NCI-H2171 (cell line): ENCODE measurements around the gene UBE2QL1.

Experiments used
- DNase-seq: peaks from one replicate; lab custom pipeline; 2025; lab: John Stamatoyannopoulos, UW

Gene UBE2QL1

DNA sequence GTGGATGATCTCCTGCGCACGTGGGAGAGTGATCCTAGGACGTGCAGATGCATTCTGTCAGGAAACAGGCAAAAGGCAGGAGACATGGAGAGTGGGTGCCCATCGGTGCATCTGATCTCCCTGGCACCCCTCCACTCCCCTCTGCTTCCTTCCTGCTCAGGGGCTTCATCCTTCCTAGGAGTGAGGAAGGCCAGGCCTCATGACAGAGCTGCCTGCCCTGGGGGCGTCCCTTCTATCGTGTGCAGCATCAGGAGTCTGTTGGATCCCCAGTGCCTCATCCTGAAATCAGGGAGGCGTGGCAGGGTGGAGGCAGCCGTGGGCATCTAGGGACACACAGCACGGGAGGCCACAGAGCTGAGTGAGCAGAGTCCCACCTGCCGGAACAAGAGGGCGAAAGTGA is 30.1 kb downstream of the UBE2QL1 start:
- DNase-seq, result no peak

DNA sequence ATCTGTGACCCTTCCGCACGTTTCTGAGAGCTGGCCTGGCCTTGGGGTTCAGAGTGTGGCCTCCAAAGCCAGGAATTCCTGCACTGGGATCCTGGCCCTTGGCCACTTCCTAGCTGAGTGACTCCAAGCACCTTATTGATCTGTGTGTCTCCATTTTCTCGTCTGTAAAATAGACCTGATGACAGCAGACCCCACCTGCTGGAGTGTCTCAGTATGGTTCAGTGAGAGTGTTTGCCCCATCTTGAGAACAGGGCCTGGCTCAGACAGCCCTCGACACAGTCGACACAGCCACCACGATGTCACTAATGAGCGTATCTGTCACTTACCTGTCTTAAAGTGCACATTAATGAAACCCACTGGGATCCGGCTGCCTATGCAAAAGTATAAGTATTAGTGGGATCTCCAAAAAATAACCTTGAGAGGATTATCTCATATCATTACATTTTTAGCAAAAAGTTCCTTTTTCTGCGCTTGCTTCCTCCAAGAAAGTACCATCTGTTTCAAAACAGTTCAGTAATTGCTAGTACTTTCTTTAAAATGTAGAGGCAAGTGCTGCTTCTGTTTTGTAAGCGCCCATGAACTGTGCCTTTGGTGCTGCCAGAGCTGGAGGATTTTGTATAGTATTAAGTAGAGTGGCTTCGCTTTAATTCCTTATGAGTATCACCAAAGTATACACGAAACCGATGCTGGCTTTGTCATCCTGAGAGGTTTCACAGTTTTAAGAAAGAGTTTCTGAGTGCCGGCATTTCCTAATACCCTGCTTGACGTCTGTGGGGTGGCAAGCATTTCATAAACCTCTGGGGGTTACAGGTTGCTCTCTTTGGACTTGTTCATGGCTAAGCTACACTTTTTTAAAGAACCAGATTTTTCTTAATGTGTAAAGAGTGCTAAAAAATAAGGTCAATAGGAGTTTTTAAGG is 31.7 kb downstream of the UBE2QL1 start:
- no peak for DNase-seq

DNA sequence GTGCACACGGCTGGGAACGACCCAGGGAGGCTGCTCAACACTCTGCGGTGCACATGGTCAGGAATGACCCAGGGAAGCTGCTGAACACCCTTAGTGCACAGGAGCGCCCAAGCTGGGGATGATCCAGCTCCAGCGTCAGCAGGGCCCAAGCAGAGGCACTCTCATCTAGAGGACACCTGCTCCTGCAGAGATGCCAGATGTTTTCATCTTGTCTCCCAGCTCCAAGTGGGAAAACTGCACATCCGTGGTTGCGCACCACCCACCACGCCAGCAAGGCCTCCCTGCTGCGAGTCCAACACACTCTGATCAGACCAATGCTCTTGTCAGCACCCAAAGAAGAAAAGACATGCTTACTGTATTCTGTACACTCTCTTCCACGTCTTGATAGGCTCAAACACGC is 34.1 kb downstream of the UBE2QL1 start:
- DNase-seq, result no peak

DNA sequence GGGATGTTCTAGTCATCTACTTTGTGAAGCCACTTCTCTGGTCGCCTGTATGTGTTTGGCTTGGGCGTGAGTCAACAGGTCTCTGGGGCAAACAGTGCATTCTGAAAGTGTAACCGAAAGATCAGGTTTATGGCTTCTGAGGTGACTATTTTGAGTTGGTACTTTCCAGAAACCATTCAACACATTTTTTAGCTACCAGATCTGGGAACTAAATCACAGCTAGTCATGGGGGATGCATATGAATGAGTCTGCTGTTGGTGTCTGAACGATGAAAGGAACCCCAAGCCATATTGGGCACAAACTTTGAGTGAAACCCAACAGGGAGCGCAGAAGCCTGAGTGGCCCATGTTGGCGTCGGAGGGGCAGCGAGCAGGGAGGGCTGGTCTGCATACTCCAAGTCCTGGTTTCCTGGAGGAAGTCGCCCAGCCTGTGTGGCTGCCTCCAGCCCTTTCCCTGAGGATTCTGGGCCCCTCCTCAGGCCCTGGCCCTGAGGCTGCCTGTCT is 35.3 kb downstream of the UBE2QL1 start:
- no peak for DNase-seq

DNA sequence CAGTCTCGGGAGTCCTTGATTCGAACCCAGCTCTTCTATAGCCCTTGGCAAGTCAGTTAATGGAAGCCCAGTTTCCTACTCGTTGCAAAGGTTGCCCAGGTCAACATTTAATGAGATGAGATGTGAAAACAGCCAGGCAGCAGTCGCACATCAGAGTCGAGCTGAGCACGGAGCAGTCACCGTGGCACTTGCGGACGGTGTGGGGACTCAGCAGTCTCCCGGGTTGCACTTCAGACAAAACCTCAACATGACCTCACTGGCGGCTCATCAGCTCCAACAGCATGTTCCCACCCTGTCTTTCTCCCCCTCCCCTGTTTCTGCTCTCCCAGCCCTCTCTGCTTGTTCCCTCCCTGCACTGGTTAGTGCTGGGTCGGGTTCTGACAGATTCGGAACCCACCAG is 35.8 kb downstream of the UBE2QL1 start:
- no peak for DNase-seq

DNA sequence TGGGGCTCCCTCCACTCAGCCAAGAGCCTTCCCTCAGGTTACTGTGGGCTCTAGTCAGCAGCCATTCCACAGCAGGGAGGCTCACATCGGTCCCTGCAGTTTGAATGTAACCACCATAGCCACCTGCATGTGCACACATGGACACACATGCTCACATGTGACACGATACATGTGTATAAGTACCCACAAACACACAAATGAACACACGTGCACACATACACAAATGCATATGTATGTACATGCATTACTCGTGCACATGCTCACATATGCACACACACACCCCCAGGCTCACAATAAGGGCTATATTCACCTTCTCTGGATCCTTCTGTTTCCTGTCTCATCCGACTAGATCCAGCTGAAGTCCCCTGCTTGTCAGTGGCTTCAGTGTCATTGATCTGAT is 36.2 kb downstream of the UBE2QL1 start:
- DNase-seq, result no peak

DNA sequence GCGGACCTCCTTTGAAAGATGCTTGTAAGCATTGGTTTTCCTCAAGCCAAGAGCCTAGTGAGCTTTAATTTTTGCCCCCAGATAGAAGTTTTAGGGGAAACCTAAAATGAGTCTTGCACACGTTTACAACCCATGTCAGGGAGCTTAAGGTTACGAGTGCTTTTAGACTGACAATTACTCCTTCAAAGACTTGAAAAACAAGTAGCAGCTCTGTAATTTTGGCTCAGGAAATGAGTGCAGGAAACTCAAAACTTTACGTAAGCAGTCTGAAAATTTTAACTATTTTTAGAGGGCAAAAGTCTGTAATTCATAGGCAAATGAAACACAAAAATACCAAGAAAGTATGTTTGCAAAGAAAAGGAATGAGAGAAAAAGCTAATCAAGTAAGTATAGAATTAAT is 36.8 kb downstream of the UBE2QL1 start:
- DNase-seq, result no peak

DNA sequence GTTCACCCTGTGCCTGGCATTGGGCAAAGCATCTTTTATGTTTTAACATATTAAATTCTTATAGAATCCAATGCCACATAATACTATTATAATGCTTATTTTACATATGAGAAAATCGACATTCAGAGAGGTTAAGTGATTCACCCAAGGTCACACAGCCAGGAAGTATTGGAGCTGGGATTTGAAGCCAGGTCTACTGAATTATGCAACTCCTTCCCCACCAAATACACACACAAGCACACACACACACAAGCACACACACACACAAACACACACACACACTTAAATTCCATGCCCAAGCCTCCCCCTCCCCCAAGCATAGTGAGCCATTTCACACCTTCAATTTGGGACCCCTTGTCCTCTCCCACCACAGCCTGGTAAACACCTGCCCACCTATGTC is 37.4 kb downstream of the UBE2QL1 start:
- DNase-seq, result no peak

DNA sequence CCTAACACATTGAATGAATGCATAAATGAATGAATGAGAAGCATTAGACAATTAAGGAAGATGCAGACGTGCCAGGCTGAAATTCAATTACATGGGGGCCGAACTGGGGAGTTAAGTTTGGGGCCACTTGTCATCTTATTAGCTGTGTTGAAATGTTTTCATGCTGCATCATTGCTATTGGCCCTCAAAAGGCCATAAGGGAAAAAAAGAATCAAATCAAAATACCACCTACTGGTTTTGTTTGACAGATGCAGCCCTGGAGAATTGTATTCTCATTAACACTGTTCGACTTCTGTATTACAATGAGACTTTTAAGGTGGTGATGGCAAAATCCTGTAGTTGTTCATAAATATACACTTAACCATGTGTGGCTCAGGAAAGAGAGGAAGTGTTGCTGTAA is 38.4 kb downstream of the UBE2QL1 start:
- no peak for DNase-seq

DNA sequence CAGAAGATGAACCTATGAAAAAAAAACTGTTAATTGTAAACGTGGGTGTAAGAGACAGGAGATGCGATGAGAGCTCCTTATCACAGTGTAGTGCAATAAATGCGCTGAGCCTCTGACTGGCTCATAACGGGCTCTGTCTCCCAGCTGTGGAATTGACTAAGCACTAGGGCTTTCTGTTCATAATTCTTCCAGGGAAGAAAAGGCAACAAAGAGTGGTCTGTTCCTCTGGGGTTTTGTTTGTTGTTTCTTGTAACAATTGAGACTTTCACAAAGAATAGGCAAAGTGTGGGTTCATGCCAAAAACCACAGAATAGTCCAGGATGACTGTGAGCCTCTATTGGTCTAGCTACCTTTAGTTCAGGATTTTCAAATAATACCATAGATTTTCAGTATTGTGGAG is 39.4 kb downstream of the UBE2QL1 start:
- no peak for DNase-seq

DNA sequence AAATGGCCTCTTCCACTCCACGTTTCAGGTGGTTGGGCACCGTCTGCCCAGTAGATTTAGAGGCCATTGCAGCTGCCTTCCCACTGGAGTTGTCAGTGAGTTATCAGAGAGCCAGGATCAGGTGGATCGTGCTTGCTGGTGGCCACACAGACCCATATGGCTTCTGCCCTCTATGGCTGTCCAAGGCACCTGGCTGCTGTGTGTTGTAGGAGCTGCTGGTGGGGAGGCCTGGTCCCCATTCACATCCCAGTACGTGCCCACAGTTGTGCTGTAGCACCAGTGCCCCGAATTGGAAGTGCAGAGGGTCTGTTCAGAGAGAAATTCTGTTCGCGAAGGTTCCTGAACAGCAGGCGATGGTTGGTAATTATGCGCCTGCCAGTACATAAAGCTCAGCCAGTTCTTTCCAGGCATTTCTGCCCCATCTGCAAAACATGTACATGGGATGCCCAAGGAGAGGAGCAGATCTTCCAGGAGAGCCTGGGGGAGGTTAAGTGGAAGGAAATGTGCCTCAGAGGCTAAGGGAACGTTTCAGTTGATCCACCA is 41.1 kb downstream of the UBE2QL1 start:
- DNase-seq, result no peak

DNA sequence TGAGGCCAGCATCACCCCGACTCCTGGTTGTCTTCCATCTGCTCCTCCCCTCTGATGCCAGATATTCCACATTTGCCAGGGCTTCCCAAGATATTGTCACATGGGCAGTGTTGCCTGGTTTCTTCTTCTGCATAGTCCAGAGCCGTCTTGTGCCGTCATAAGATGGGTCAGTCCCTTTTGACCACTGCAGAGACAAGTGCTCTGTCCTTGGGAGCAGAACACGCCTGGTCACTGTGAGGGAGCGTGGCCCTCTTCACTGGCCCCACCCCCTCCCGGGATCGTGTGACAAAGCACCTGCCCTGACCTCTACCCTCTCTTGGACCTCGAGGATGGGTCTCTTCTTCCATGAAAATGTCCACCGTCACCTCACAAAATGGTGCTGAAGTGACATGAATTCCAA is 41.6 kb downstream of the UBE2QL1 start:
- DNase-seq, result no peak

DNA sequence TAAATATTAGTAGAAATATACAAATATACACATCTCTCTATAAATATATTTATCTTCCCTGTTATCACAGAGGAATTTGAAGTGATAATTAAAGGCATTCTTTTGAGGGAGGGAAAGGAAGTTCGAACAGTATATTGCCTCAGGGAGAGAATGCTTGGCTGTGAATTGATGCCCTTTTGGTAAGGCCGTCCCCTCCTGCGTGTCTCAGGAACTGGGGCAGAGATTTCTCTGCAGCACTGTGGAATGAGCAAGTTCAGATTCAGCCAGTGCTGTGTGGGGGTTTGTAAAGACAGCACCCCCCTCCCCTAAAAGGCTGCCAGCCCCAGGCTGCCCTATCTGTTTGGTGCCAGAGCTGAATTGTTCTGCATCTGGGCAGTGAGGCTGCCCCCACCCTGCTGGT is 42.0 kb downstream of the UBE2QL1 start:
- DNase-seq, result no peak

DNA sequence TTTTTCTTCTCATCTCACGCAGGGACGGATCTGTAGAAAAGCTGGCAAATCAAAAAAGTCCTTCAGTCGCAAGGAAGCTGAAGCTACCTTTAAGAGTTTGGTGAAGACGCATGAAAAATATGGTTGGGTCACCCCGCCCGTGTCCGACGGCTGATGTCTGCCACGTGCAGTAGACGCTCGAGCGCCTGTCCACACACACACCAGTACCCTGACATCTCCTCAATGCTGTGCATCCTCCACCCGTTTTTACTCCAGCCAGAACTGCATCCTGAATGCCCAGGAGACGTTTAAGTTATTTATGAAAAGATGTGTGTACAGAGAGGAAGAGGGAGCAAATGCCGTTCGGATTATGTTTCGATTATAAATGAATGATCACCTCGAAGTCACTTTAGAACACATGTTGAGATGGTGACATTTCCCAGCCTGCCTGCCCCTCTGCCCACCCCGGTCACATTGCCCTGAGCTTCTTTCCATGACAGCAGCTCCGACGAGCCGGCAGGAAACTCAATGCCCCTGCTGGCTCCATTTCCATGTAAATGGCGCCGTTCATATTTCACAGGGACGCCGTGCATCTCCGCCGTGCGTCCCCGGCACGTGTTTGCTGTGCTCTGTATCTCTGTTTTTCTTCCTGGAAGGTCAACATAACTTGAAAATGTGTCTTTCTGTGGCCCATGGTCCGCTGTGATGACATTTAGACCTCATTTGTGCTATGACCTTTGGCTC is 42.7 kb downstream of the UBE2QL1 start:
- no peak for DNase-seq

DNA sequence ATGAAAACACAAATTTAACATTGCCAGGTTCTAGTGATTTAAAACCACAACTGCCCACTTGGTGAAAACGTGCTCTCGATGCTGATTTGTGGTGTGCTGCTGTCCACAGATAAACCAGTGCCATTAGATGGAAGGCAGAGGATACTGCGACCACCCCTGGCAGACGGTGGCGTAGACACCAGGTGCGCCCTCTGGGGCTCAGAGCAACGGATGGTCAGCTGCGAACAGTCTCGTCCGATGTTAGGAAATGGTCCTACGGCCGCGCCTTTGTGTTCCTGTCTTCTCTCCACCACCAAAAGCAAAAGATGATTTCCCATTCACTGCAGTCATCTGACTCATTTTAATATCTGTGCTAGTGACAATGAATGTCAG is 43.2 kb downstream of the UBE2QL1 start:
- no peak for DNase-seq

DNA sequence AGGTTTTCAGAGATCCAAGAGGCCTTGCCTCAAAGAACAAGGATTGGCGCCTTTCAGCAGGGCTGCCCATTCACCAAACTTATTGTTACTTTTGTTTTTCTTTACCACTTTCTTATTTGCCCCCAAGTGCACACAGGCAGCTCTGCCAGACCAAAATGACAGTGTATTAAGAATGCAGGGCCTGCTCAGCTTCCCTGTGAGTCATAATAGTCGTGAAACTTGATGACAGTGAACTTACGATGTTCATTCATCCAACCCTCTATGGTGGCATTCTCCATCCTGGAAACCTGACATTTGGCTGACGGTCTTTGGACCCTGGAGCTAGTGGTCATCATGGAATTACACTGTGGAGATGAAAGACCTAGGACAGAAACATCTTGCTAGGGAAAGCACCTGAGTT is 44.3 kb downstream of the UBE2QL1 start:
- no peak for DNase-seq

DNA sequence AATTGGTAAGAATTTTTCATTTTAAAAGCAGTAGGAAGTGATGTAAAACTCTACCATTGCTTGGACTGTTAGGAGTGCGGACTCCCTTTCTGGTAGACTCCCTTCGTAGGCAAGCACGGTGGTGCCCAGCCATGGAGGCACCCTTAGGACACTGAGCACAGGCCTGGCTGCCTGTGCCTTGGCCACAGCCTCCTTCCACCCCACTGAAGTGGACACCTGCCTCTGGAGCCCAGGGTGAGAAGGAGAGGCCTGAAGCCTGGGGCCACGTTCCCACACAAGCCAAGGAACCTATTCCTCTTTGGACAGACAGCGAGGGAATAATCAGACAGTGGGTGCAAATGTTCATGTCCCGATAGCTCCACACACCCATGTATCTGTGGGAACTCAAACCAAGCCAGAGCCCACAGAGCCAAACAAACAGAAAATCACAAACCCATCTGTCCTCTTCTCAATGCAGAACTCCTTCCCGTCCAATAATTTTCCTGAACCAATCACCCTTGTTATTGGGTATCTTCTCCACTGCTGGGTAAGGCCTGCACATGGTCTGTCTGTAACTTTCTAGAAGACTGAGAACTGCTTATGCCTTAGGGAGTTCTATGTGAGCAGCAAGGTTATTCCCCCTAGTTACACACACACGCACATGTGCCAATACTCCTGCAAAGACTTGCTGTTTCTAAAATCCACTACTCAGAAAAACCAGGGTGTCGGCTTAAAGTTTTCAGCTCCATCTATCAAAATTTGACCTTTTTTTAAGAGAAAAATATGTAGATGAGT is 45.2 kb downstream of the UBE2QL1 start:
- no peak for DNase-seq

DNA sequence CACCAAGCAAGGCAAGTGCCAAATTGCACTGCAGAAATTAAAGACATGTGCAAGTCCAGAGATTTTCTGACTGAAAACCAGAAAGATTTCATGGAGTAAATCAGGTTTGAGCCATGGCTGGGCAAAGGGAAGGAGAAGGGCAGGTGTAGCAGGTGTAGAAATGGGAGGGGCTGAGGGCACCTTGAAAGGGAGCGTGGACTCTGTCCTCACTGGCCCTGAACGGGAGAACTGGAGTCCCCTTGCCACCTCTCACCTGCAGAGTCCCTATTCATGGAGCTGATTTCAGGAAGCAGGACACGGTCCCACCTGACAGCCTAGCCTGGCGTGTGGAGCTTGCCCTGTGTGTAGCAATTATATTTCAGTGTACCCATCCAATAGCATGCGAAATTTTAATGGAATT is 46.3 kb downstream of the UBE2QL1 start:
- no peak for DNase-seq

DNA sequence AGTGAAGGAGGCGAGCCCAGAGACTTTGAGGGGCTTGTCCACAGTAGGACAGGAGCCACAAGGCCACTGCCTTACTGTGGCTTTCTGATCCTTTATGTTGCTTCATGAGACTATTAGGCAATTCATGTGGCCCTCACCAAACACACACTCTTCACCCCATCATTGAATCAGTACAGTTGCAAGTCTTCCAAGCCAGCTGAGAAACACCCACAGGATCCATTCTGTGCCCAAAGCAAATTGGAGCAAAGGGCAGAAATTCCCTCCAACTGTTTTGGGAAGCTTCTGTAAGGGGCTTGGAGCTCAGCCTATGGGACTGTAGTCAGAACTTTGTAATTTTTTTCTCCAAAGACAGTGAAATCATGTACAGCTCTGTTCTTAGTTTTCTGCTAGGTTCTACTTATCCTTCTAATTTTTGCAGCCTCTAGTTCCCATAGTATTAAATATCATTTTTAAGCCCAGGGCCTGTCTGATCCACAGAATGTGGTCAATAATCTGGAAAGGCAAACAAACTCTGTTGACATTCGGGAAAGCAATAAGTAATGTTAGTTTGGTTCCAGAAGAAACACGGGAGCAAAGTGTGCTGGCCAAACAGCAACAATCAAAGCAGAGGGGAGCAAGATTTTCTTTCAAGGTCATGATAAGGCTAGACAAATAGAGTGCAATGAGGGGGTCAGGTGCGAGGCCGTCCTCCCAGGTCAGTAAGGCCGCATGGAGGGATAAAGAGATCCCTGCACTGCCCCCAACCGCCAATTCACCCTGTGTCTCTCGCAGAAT is 47.0 kb downstream of the UBE2QL1 start:
- no peak for DNase-seq

DNA sequence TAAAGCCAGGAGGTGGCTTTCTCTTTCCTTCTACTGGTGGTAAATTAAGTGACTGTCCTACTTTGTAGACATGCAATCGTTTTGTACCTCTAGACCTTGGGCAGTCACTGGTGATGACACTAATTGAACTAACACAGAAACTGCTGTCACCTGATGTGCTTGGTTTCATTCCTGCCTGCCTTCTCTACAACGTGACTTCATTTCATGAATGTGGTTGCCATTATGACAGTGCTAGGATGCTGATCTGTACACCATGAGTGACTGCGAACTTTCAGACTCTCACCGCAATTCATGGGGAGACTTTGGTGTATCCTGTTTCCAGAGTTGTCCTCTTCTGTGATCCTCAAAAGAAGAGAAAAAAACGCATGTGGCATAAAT is 47.5 kb downstream of the UBE2QL1 start:
- DNase-seq, result no peak

DNA sequence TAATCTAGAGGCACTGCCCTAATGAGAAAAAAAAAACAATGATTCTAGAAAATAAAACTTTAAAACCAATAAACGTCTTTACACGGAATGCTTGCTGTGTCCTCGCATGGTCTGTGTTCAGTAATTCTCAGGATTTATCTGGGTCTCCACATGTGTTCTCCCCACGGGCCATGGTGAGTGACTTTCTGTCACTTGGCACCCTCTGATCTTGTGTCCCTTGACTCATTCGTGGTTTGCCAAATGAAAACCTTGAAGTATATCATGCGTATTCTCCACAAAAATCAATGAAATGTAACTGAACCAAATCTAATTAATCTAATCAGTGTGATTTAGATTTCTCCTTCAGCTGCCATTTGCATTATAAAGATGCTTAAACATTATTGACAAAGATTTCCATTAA is 48.0 kb downstream of the UBE2QL1 start:
- DNase-seq, result no peak

DNA sequence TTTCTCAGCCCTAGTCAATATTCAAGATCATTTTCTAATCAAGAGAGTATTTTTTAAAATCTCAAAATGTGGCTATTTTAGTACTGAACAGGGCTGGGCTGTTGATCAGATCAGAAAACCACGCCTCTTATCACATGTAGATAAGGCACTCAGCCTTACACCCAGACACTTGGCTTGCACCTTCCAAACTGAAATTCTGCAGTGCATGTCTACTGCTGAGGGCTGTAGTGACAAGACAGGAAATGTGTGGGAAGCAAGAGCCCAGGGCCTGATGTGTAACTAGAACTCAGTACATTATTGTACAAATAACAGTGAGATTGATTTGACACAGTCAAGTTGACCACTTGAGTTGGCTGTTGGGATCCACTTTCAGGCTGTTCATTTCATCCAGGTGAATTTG is 48.6 kb downstream of the UBE2QL1 start:
- DNase-seq, result no peak
